HL-60 (cell line): Measurements from ENCODE around the gene CSHL1.

Source experiments
- DNase-seq, 2 experiments: peaks; one replicate each; pipeline ENCODE4 v3.0.0-alpha.2; 2010 to 2020; ENCODE audit warnings: low read depth in 1 of 2, low spot score in 1 of 2
- H3K27ac ChIP-seq: fragments of 250-450 bp; sonication (Bioruptor Pico); replicated peaks from 2 replicates; pipeline ENCODE4 v1.5.1; 2020; ENCODE audit warnings: mild to moderate bottlenecking, moderate library complexity
- H3K27me3 ChIP-seq: fragments of 250-450 bp; sonication (Bioruptor Pico); 2 replicates; pipeline ENCODE4 v1.5.1; 2021; ENCODE audit warnings: mild to moderate bottlenecking, moderate library complexity; ENCODE audit not compliant: insufficient read depth, poor library complexity, severe bottlenecking
- H3K4me3 ChIP-seq: replicated peaks from 2 replicates; pipeline ENCODE4 v1.5.1; 2011; ENCODE audit warnings: mild to moderate bottlenecking, control low read depth, low read length; ENCODE audit not compliant: insufficient read depth
- GABPA ChIP-seq: IDR thresholded peaks from 2 replicates; pipeline ENCODE4 v1.6.1; 2012; ENCODE audit warnings: low read depth
- POLR2AphosphoS5 ChIP-seq: IDR thresholded peaks from 2 replicates; pipeline ENCODE4 v1.6.1; 2012; ENCODE audit warnings: low read depth
- SPI1 ChIP-seq: IDR thresholded peaks from 2 replicates; pipeline ENCODE4 v1.6.1; 2012; ENCODE audit warnings: low read depth, mild to moderate bottlenecking, borderline replicate concordance
- TF ChIP-seq, protein P1 (sequence below): IDR thresholded peaks from 2 replicates; pipeline ENCODE4 v1.6.1; 2012; ENCODE audit warnings: low read depth; ENCODE audit not compliant: insufficient replicate concordance
- TF ChIP-seq, protein P2 (sequence below): IDR thresholded peaks from one replicate; pipeline ENCODE4 v1.5.1; 2011; ENCODE audit warnings: low read length, control low read depth, inconsistent platforms; ENCODE audit not compliant: insufficient read depth

Gene CSHL1

DNA sequence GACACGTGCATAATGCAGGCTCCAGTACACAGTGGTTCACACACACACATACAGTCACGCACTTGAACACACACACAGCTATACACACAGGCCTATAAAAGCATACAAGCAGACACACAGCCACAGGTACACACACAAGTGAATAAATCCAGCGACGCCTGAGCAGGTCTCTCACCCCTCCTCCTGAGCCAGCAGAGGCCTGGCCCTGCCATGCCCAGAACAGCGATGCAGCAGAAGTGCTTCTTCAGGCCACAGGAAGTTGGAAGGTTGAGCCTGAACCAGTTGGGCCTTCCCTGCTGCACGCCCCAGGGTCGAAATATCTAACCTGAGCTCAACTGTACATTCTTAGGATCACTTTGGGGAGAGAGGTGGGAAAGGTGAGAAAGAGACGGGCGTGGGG is 28.3 kb upstream of the CSHL1 start:
- TF ChIP-seq, protein P1, sequence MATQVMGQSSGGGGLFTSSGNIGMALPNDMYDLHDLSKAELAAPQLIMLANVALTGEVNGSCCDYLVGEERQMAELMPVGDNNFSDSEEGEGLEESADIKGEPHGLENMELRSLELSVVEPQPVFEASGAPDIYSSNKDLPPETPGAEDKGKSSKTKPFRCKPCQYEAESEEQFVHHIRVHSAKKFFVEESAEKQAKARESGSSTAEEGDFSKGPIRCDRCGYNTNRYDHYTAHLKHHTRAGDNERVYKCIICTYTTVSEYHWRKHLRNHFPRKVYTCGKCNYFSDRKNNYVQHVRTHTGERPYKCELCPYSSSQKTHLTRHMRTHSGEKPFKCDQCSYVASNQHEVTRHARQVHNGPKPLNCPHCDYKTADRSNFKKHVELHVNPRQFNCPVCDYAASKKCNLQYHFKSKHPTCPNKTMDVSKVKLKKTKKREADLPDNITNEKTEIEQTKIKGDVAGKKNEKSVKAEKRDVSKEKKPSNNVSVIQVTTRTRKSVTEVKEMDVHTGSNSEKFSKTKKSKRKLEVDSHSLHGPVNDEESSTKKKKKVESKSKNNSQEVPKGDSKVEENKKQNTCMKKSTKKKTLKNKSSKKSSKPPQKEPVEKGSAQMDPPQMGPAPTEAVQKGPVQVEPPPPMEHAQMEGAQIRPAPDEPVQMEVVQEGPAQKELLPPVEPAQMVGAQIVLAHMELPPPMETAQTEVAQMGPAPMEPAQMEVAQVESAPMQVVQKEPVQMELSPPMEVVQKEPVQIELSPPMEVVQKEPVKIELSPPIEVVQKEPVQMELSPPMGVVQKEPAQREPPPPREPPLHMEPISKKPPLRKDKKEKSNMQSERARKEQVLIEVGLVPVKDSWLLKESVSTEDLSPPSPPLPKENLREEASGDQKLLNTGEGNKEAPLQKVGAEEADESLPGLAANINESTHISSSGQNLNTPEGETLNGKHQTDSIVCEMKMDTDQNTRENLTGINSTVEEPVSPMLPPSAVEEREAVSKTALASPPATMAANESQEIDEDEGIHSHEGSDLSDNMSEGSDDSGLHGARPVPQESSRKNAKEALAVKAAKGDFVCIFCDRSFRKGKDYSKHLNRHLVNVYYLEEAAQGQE = no peak
- TF ChIP-seq, protein P2, sequence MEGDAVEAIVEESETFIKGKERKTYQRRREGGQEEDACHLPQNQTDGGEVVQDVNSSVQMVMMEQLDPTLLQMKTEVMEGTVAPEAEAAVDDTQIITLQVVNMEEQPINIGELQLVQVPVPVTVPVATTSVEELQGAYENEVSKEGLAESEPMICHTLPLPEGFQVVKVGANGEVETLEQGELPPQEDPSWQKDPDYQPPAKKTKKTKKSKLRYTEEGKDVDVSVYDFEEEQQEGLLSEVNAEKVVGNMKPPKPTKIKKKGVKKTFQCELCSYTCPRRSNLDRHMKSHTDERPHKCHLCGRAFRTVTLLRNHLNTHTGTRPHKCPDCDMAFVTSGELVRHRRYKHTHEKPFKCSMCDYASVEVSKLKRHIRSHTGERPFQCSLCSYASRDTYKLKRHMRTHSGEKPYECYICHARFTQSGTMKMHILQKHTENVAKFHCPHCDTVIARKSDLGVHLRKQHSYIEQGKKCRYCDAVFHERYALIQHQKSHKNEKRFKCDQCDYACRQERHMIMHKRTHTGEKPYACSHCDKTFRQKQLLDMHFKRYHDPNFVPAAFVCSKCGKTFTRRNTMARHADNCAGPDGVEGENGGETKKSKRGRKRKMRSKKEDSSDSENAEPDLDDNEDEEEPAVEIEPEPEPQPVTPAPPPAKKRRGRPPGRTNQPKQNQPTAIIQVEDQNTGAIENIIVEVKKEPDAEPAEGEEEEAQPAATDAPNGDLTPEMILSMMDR = no peak
- TF ChIP-seq GABPA (no peak), SPI1 (no peak)
- Histone ChIP-seq H3K4me3 (no peak overlapping the region), H3K27ac (no peak overlapping the region), H3K27me3 (no peaks in the 10 kb centered on the region)
- DNase-seq = no peak

DNA sequence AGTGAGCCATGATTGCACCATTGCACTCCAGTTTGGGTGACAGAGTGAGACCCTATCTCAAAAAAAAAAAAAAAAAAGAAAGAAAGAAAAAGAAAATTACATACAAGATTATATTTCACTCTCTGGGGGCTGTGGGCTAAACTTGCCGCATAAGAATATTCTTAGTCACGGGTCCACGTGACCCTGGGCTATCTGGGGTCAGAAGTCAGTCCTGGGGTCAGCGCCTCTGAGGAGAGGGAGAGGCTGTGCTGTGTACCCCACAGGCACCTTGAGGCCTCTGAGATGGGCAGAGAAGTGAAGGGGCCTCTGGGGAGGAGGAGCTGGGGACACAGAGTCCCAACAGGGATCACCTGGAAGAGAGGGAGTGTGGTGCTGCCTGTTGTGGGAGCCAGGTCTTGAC is 26.9 kb upstream of the CSHL1 start:
- Histone ChIP-seq H3K27me3 (no peaks in the 10 kb centered on the region), H3K27ac (no peak overlapping the region), H3K4me3 (no peak overlapping the region)
- DNase-seq = no peak
- TF ChIP-seq, protein P1 = no peak

DNA sequence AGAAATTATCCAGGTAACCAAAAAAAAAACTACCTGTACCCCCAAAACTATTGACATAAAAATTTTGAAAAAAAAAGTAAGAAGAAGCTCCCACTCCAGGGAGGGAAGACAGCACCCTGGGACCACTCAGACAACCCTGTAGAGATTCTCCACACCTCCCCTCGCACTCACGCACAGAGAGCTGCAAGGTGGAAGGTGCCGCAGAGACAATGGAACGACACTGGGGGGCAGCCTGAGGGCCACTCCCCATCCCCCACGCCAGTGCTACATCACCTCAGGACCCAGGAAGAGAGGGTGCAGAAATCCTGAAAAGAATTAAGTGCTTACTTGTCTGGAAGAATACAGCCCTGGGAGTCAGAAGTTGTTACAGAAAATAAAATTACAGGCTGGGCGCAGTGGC is 26.3 kb upstream of the CSHL1 start:
- Histone ChIP-seq H3K4me3 (no peak overlapping the region), H3K27me3 (no peaks in the 10 kb centered on the region), H3K27ac (no peak overlapping the region)
- no peak for DNase-seq
- TF ChIP-seq, protein P2 = no peak
- TF ChIP-seq GABPA (no peak), SPI1 (no peak), POLR2AphosphoS5 (no peak)
- TF ChIP-seq, protein P1 = no peak
